ENCODE measurements around the gene STIM1.

STIM1 gene

DNA sequence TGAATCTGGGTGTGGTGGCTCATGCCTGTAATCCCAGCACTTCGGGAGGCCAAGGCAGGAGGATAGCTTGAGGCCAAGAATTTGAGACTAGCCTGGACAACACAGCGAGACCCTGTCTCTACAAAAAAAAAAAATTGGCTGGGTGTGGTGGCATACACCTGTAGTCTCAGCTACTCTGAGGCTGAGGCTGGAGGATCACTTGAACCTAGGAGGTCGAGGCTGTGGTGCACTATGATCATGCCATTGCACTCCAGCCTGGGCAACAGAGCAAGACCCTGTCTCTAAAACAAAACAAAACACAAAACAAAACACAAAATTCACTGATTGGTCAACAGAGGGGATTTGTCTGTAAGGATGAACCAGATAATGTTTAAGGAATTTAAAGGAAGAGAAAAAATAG lies 113.7 kb downstream of the STIM1 start:
- no peaks in the 10 kb centered on the region for H3K9me3 ChIP-seq (ENCODE audit: control insufficient read depth in 2 of 2, low read length in 2 of 2)
- H3K36me3 ChIP-seq (ENCODE audit: control insufficient read depth in 2 of 2, insufficient read depth in 2 of 2, low read length in 2 of 2): peaks cover 6 to 7% of the 10 kb centered on the region in 2 donors
- no peaks in the 10 kb centered on the region for H3K27me3 ChIP-seq (ENCODE audit: control insufficient read depth in 2 of 2, insufficient read depth in 2 of 2, low read length in 2 of 2)
- no peak overlapping the region for H3K9ac ChIP-seq (ENCODE audit: low read depth in 1 of 2, low read length in 2 of 2)
- no peaks in the 10 kb centered on the region for H3K4me1 ChIP-seq (ENCODE audit: control insufficient read depth in 2 of 2, insufficient read depth in 2 of 2, low read length in 2 of 2)
- no peak overlapping the region for H3K4me3 ChIP-seq (ENCODE audit: low read length in 2 of 2)
- no peak overlapping the region for H3K27ac ChIP-seq (ENCODE audit: low read depth in 2 of 2, low read length in 2 of 2)

DNA sequence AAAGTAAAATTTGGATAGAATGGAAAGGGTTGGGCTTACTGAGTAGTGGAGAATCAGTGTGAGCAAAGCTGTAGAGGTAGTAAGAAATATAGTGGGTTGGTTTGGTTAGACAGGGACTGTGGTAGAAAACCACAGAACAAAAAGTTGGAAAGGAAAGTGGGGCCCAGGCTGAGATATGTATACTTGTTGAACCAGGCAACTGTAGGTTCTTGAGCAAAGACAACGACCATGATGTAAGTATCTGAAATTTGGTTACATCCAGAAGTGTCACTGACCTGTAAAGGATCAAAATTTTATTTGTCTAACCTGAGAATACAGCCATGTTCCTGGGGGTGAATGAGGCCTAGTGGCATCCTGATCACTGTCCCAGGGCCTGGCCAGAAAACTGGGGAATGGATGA lies 114.1 kb downstream of the STIM1 start:
- no peak overlapping the region for H3K27ac ChIP-seq (ENCODE audit: low read depth in 2 of 2, low read length in 2 of 2)
- no peaks in the 10 kb centered on the region for H3K27me3 ChIP-seq (ENCODE audit: control insufficient read depth in 2 of 2, insufficient read depth in 2 of 2, low read length in 2 of 2)
- H3K9ac ChIP-seq (ENCODE audit: low read depth in 1 of 2, low read length in 2 of 2): no peak overlapping the region
- no peaks in the 10 kb centered on the region for H3K9me3 ChIP-seq (ENCODE audit: control insufficient read depth in 2 of 2, low read length in 2 of 2)
- H3K4me3 ChIP-seq (ENCODE audit: low read length in 2 of 2): no peak overlapping the region
- H3K4me1 ChIP-seq (ENCODE audit: control insufficient read depth in 2 of 2, insufficient read depth in 2 of 2, low read length in 2 of 2): no peaks in the 10 kb centered on the region
- peaks cover 6 to 7% of the 10 kb centered on the region in 2 donors for H3K36me3 ChIP-seq (ENCODE audit: control insufficient read depth in 2 of 2, insufficient read depth in 2 of 2, low read length in 2 of 2)

DNA sequence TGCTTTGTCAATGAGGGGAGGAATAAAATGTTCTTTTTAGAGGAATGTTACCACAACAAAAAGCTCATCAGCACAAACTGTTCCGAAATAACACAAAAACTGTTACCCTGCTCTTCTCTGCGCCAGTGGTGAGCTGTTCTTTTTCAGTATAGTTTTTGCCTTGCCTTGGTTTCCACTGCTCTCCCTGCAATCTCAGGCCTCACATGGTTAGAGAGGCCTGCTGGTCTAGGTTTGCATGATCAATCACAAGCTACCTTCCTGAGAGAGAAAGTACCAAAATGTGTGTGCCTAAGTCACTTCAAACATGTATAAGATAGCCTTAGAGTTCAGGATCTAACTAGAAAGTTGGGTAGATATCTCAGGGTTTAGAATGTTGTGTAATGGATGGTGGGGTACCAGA lies 114.6 kb downstream of the STIM1 start:
- no peaks in the 10 kb centered on the region for H3K9me3 ChIP-seq (ENCODE audit: control insufficient read depth in 2 of 2, low read length in 2 of 2)
- H3K4me3 ChIP-seq (ENCODE audit: low read length in 2 of 2): no peak overlapping the region
- H3K36me3 ChIP-seq (ENCODE audit: control insufficient read depth in 2 of 2, insufficient read depth in 2 of 2, low read length in 2 of 2): peaks cover 6 to 7% of the 10 kb centered on the region in 2 donors
- H3K4me1 ChIP-seq (ENCODE audit: control insufficient read depth in 2 of 2, insufficient read depth in 2 of 2, low read length in 2 of 2): no peaks in the 10 kb centered on the region
- no peak overlapping the region for H3K9ac ChIP-seq (ENCODE audit: low read depth in 1 of 2, low read length in 2 of 2)
- no peaks in the 10 kb centered on the region for H3K27me3 ChIP-seq (ENCODE audit: control insufficient read depth in 2 of 2, insufficient read depth in 2 of 2, low read length in 2 of 2)
- no peak overlapping the region for H3K27ac ChIP-seq (ENCODE audit: low read depth in 2 of 2, low read length in 2 of 2)

GRCh38 chr11:3971756-3972404 lies 116.4 kb downstream of the STIM1 start:
- Histone ChIP-seq H3K36me3 (ENCODE audit: control insufficient read depth in 2 of 2, insufficient read depth in 2 of 2, low read length in 2 of 2) (peaks cover 6 to 7% of the 10 kb centered on the region in 2 donors), H3K9me3 (ENCODE audit: control insufficient read depth in 2 of 2, low read length in 2 of 2) (no peaks in the 10 kb centered on the region), H3K4me1 (ENCODE audit: control insufficient read depth in 2 of 2, insufficient read depth in 2 of 2, low read length in 2 of 2) (no peaks in the 10 kb centered on the region), H3K9ac (ENCODE audit: low read depth in 1 of 2, low read length in 2 of 2) (no peak overlapping the region), H3K4me3 (ENCODE audit: low read length in 2 of 2) (no peak overlapping the region), H3K27ac (ENCODE audit: low read depth in 2 of 2, low read length in 2 of 2) (no peak overlapping the region), H3K27me3 (ENCODE audit: control insufficient read depth in 2 of 2, insufficient read depth in 2 of 2, low read length in 2 of 2) (no peaks in the 10 kb centered on the region)

DNA sequence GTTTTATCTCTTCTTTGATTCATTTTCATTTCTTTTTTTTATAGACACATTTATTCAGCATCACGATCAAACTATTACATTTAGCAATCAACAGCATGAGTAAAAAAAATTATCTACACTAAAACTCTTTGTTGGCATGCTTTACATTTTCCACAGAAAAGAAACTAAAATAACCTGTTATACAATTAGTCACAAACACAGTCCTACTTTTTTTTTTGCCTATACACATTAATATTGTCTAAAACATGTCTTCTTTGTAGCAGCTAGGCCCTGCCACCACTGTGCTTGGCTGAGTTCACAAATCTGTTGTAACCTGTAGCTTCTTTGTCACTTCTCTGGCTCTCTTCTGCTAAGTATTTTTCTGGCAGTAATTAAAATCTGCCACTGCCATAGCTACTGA lies 117.0 kb downstream of the STIM1 start:
- H3K27ac ChIP-seq (ENCODE audit: low read depth in 2 of 2, low read length in 2 of 2): no peak overlapping the region
- no peaks in the 10 kb centered on the region for H3K4me1 ChIP-seq (ENCODE audit: control insufficient read depth in 2 of 2, insufficient read depth in 2 of 2, low read length in 2 of 2)
- H3K27me3 ChIP-seq (ENCODE audit: control insufficient read depth in 2 of 2, insufficient read depth in 2 of 2, low read length in 2 of 2): no peaks in the 10 kb centered on the region
- H3K9ac ChIP-seq (ENCODE audit: low read depth in 1 of 2, low read length in 2 of 2): no peak overlapping the region
- H3K9me3 ChIP-seq (ENCODE audit: control insufficient read depth in 2 of 2, low read length in 2 of 2): no peaks in the 10 kb centered on the region
- no peak overlapping the region for H3K4me3 ChIP-seq (ENCODE audit: low read length in 2 of 2)
- peaks cover 4 to 5% of the 10 kb centered on the region in 2 donors for H3K36me3 ChIP-seq (ENCODE audit: control insufficient read depth in 2 of 2, insufficient read depth in 2 of 2, low read length in 2 of 2)

DNA sequence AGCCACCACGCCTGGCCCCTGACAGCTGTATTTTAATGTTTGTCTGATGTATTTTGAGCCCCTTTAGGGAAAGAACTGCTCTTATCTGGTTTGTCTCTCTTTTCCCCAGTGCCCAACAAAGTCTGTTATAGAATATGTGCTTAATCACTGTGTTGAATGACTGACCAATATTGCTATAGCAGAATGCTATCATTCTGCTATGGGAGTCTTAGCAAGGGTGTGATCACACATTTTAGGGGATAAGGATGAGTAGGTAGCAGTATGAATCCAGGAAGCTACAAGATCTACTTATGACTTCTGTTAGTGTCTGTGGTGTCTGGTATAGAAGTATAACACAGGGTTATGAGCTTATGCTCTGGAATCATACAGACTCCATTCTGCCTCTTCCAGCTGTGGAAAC lies 121.6 kb downstream of the STIM1 start:
- H3K27ac ChIP-seq (ENCODE audit: low read depth in 2 of 2, low read length in 2 of 2): no peak overlapping the region
- H3K4me3 ChIP-seq (ENCODE audit: low read length in 2 of 2): no peak overlapping the region
- no peaks in the 10 kb centered on the region for H3K36me3 ChIP-seq (ENCODE audit: control insufficient read depth in 2 of 2, insufficient read depth in 2 of 2, low read length in 2 of 2)
- H3K9ac ChIP-seq (ENCODE audit: low read depth in 1 of 2, low read length in 2 of 2): no peak overlapping the region
- H3K9me3 ChIP-seq (ENCODE audit: control insufficient read depth in 2 of 2, low read length in 2 of 2): no peaks in the 10 kb centered on the region
- H3K4me1 ChIP-seq (ENCODE audit: control insufficient read depth in 2 of 2, insufficient read depth in 2 of 2, low read length in 2 of 2): no peaks in the 10 kb centered on the region
- no peaks in the 10 kb centered on the region for H3K27me3 ChIP-seq (ENCODE audit: control insufficient read depth in 2 of 2, insufficient read depth in 2 of 2, low read length in 2 of 2)

- no peak overlapping the region for H3K27ac ChIP-seq (ENCODE audit: low read depth in 2 of 2, low read length in 2 of 2)
- H3K27me3 ChIP-seq (ENCODE audit: control insufficient read depth in 2 of 2, insufficient read depth in 2 of 2, low read length in 2 of 2): no peaks in the 10 kb centered on the region
- H3K36me3 ChIP-seq (ENCODE audit: control insufficient read depth in 2 of 2, insufficient read depth in 2 of 2, low read length in 2 of 2): no peaks in the 10 kb centered on the region
- H3K9me3 ChIP-seq (ENCODE audit: control insufficient read depth in 2 of 2, low read length in 2 of 2): no peaks in the 10 kb centered on the region
- no peak overlapping the region for H3K9ac ChIP-seq (ENCODE audit: low read depth in 1 of 2, low read length in 2 of 2)
- no peak overlapping the region for H3K4me3 ChIP-seq (ENCODE audit: low read length in 2 of 2)
- H3K4me1 ChIP-seq (ENCODE audit: control insufficient read depth in 2 of 2, insufficient read depth in 2 of 2, low read length in 2 of 2): no peaks in the 10 kb centered on the region
Observed at GRCh38 chr11:3981084-3981633, 125.7 kb downstream of the STIM1 start.

DNA sequence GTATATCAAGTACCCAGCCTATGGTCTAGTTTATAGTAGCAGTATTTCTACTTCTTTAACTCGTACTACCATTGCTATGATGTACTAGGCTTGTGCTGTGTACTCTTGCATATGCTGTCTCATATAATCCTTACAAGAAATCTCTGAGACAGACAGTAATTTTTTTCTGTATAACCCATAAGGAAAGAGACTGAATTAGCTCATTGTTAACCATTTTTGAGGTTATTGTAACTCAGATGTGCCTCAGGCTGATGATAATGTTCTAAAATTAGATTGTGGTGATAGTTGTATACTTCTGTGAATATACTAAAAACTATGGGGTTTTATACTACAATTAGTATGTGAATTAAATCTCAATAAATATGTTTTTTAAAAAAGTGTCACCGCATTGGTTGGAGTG lies 127.0 kb downstream of the STIM1 start:
- Histone ChIP-seq H3K27ac (ENCODE audit: low read depth in 2 of 2, low read length in 2 of 2) (no peak overlapping the region), H3K4me1 (ENCODE audit: control insufficient read depth in 2 of 2, insufficient read depth in 2 of 2, low read length in 2 of 2) (no peaks in the 10 kb centered on the region)

DNA sequence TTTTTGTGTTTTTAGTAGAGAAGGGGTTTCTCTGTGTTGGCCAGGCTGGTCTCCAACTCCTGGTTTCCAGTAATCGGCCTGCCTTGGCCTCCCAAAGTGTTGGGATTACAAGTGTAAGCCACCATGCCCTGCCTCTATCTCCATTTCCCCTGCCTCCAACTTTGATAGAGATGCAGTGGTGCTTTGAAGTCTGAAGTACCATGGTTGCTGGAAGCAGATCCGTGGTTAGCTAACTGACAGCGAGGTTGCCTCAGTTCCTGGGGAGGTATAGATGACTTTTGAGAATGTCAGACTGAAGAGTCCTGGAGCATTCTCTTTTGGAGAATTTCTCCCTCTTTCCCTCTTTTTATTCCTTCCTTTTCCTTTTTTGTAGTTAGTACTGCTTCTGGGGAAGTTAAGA lies 127.6 kb downstream of the STIM1 start:
- no peak overlapping the region for H3K9ac ChIP-seq (ENCODE audit: low read depth in 1 of 2, low read length in 2 of 2)
- H3K27me3 ChIP-seq (ENCODE audit: control insufficient read depth in 2 of 2, insufficient read depth in 2 of 2, low read length in 2 of 2): no peaks in the 10 kb centered on the region
- no peak overlapping the region for H3K4me3 ChIP-seq (ENCODE audit: low read length in 2 of 2)
- no peaks in the 10 kb centered on the region for H3K36me3 ChIP-seq (ENCODE audit: control insufficient read depth in 2 of 2, insufficient read depth in 2 of 2, low read length in 2 of 2)
- no peaks in the 10 kb centered on the region for H3K9me3 ChIP-seq (ENCODE audit: control insufficient read depth in 2 of 2, low read length in 2 of 2)
- no peak overlapping the region for H3K27ac ChIP-seq (ENCODE audit: low read depth in 2 of 2, low read length in 2 of 2)
- no peaks in the 10 kb centered on the region for H3K4me1 ChIP-seq (ENCODE audit: control insufficient read depth in 2 of 2, insufficient read depth in 2 of 2, low read length in 2 of 2)

More for the DNA sequence above, 127.0 kb downstream of the STIM1 start:
- Histone ChIP-seq H3K9me3 (ENCODE audit: control insufficient read depth in 2 of 2, low read length in 2 of 2) (no peaks in the 10 kb centered on the region), H3K4me3 (ENCODE audit: low read length in 2 of 2) (no peak overlapping the region), H3K27me3 (ENCODE audit: control insufficient read depth in 2 of 2, insufficient read depth in 2 of 2, low read length in 2 of 2) (no peaks in the 10 kb centered on the region), H3K9ac (ENCODE audit: low read depth in 1 of 2, low read length in 2 of 2) (no peak overlapping the region), H3K36me3 (ENCODE audit: control insufficient read depth in 2 of 2, insufficient read depth in 2 of 2, low read length in 2 of 2) (no peaks in the 10 kb centered on the region)

GRCh38 chr11:3984896-3985295 lies 129.4 kb downstream of the STIM1 start:
- H3K9ac ChIP-seq (ENCODE audit: low read depth in 1 of 2, low read length in 2 of 2): no peak overlapping the region
- no peak overlapping the region for H3K27ac ChIP-seq (ENCODE audit: low read depth in 2 of 2, low read length in 2 of 2)
- no peaks in the 10 kb centered on the region for H3K36me3 ChIP-seq (ENCODE audit: control insufficient read depth in 2 of 2, insufficient read depth in 2 of 2, low read length in 2 of 2)
- no peaks in the 10 kb centered on the region for H3K4me1 ChIP-seq (ENCODE audit: control insufficient read depth in 2 of 2, insufficient read depth in 2 of 2, low read length in 2 of 2)
- H3K9me3 ChIP-seq (ENCODE audit: control insufficient read depth in 2 of 2, low read length in 2 of 2): no peaks in the 10 kb centered on the region
- H3K27me3 ChIP-seq (ENCODE audit: control insufficient read depth in 2 of 2, insufficient read depth in 2 of 2, low read length in 2 of 2): no peaks in the 10 kb centered on the region
- no peak overlapping the region for H3K4me3 ChIP-seq (ENCODE audit: low read length in 2 of 2)

Measured in mucosa of rectum (tissue), 2 donors.